Measurements from ENCODE around the gene HSPA2.

- TF ChIP-seq, protein P1, sequence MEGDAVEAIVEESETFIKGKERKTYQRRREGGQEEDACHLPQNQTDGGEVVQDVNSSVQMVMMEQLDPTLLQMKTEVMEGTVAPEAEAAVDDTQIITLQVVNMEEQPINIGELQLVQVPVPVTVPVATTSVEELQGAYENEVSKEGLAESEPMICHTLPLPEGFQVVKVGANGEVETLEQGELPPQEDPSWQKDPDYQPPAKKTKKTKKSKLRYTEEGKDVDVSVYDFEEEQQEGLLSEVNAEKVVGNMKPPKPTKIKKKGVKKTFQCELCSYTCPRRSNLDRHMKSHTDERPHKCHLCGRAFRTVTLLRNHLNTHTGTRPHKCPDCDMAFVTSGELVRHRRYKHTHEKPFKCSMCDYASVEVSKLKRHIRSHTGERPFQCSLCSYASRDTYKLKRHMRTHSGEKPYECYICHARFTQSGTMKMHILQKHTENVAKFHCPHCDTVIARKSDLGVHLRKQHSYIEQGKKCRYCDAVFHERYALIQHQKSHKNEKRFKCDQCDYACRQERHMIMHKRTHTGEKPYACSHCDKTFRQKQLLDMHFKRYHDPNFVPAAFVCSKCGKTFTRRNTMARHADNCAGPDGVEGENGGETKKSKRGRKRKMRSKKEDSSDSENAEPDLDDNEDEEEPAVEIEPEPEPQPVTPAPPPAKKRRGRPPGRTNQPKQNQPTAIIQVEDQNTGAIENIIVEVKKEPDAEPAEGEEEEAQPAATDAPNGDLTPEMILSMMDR (IDR thresholded peaks at IDR 0.05; ENCODE audit: low read depth, low read length): no peak
- no peak for TF ChIP-seq MAX (IDR thresholded peaks at IDR 0.05; ENCODE audit: low read depth, low read length)
- no peak for TF ChIP-seq POLR2A (IDR thresholded peaks at IDR 0.05; ENCODE audit: extremely low read depth, insufficient read length)
Measured at GRCh38 chr14:64574371-64575107, 34.0 kb downstream of the HSPA2 start.
